Activated naive CD8-positive, alpha-beta T cell treated with anti-CD3 and anti-CD28 coated beads, Interleukin-2, amount 50 U/mL, for 24 hours (primary cell): ENCODE results near the gene SGCD.

Experiments
- ATAC-seq: fragments of 150-1000 bp; cut with Tn5 transposase; one replicate; pipeline ENCODE4 v1.10.0; 2021
- DNase-seq: peaks from one replicate; pipeline ENCODE4 v3.0.0; 2021
- H3K27ac Mint-ChIP-seq: one replicate; pipeline ENCODE4 v1.8.0; 2021; ENCODE audit warnings: mild to moderate bottlenecking, mixed read lengths
- H3K27me3 Mint-ChIP-seq: one replicate; pipeline ENCODE4 v1.8.0; 2021; ENCODE audit warnings: mixed read lengths
- H3K36me3 Mint-ChIP-seq: one replicate; pipeline ENCODE4 v1.8.0; 2021; ENCODE audit warnings: low read depth, mixed read lengths
- H3K4me1 Mint-ChIP-seq: one replicate; pipeline ENCODE4 v1.8.0; 2021; ENCODE audit warnings: mixed read lengths
- H3K4me3 Mint-ChIP-seq: one replicate; pipeline ENCODE4 v1.8.0; 2021; ENCODE audit warnings: mild to moderate bottlenecking, moderate library complexity, mixed read lengths
- H3K9me3 Mint-ChIP-seq: one replicate; pipeline ENCODE4 v1.8.0; 2021; ENCODE audit warnings: mixed read lengths

The SGCD gene

DNA sequence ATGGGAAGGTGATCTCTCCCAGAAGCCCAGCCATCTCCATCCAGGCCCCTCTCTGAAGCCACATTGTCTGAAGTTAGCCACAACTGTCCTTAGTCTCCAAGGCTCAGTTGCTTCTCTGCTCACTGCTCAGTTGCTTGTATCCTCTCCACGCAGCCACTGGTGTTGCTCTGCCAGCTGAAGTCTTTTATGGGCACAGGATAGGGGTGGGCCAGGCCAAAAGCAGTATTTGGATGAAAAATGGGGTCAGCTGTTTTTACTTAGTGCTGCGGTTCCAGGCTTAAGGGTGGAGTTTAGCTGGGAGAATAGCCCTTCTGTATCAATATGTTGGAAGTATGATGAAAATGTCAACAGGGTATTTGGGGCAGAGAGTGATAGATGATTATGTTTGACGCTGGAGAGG is 354.3 kb downstream of the SGCD start:
- Mint-ChIP-seq H3K27ac (no peak overlapping the region), H3K4me1 (peaks cover 4% of the 10 kb centered on the region), H3K27me3 (peaks cover 6% of the 10 kb centered on the region), H3K4me3 (no peak overlapping the region), H3K9me3 (no peaks in the 10 kb centered on the region), H3K36me3 (no peaks in the 10 kb centered on the region)
- ATAC-seq, result no peak
- no peak for DNase-seq

DNA sequence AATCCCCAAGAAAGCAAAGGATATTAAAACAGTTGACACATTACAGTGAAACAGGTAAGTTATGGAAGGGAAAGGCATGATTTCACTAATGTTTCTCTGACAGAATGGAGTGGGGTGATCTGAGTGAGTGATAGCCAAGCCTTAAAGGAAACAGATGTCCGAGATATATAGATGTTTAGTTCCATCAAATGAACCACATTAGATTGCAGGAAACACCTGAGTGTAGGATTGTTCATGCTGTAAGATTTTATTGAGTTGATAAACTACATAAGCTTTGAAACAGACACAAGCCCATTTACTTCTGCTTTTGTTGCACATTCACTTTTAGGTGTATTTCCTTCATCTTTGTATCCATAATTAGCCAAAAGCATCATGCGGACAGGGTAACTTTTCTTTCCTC is 356.0 kb downstream of the SGCD start:
- no peak for ATAC-seq
- no peak overlapping the region for H3K27ac Mint-ChIP-seq
- peaks cover 11% of the 10 kb centered on the region for H3K27me3 Mint-ChIP-seq

DNA sequence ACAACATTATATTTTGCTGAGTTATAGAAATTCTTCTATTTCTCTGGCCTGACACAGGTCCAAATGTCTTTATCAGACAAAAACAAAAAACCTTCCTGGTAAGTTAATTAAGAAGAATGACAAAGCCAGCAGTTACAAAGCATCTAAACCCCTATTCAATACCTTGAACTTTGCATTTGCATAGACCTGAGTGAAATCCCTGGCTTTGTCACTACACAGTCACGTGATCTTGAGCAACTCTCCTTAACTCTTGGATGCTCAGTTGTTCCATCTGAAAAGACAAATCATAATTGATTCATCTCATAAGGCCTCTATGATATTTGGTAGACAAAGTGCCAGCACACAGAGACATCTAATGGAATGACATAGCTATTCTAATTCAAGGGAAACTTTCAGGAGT is 356.5 kb downstream of the SGCD start:
- Mint-ChIP-seq H3K4me1 (peaks cover 4% of the 10 kb centered on the region), H3K27ac (no peak overlapping the region), H3K36me3 (no peaks in the 10 kb centered on the region), H3K9me3 (no peaks in the 10 kb centered on the region), H3K4me3 (no peak overlapping the region), H3K27me3 (peaks cover 11% of the 10 kb centered on the region)
- DNase-seq, result no peak
- no peak for ATAC-seq

More for the DNA sequence above, 356.0 kb downstream of the SGCD start:
- H3K36me3 Mint-ChIP-seq, result no peaks in the 10 kb centered on the region
- DNase-seq, result no peak
- H3K4me3 Mint-ChIP-seq, result no peak overlapping the region
- H3K9me3 Mint-ChIP-seq, result no peaks in the 10 kb centered on the region
- H3K4me1 Mint-ChIP-seq, result peaks cover 4% of the 10 kb centered on the region

DNA sequence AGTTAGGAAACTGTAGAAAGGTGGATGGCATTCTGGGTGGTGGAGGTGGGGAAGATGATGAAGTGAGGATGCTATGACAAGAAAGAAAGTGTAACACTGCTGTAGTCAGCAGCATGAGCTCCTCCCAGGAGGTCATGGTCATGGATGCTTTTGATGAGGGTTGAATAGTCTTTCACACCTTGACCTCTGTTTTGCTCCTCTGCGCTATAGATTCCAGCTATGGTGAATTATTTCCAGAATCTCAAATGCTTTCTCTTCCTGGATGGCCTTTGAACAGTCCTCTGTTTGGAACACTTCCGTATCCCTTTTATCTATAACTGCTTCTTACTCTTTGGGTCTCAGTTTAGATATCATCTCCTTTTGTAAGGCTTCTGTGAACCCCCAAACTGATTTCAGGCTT is 357.3 kb downstream of the SGCD start:
- Mint-ChIP-seq H3K36me3 (no peaks in the 10 kb centered on the region), H3K4me3 (no peak overlapping the region), H3K27me3 (peaks cover 13% of the 10 kb centered on the region), H3K27ac (no peak overlapping the region), H3K9me3 (no peaks in the 10 kb centered on the region), H3K4me1 (peaks cover 4% of the 10 kb centered on the region)
- DNase-seq (no peak), ATAC-seq (no peak)

DNA sequence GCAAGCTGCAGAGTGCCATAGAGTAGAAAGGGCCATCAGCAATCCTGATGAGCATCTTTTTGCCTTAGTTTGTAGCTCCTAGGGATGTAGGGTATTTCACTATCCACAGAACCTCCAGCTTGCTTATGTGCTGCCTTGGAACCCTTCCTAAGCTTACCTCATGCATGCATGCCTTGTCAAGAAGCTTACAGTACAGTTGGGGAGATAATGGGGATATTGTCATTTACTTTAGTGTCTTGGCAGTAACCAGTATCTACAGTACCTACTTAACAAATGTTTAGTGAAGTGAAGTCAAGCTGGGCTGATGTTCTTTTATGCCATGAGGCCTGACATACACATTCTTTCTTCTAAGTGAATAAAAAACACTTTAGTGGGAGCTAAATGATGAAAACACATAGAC is 358.5 kb downstream of the SGCD start:
- Mint-ChIP-seq H3K36me3 (no peaks in the 10 kb centered on the region), H3K4me3 (no peak overlapping the region), H3K27me3 (peaks cover 19% of the 10 kb centered on the region), H3K27ac (no peak overlapping the region), H3K9me3 (no peaks in the 10 kb centered on the region), H3K4me1 (peaks cover 4% of the 10 kb centered on the region)
- DNase-seq (no peak), ATAC-seq (no peak)

DNA sequence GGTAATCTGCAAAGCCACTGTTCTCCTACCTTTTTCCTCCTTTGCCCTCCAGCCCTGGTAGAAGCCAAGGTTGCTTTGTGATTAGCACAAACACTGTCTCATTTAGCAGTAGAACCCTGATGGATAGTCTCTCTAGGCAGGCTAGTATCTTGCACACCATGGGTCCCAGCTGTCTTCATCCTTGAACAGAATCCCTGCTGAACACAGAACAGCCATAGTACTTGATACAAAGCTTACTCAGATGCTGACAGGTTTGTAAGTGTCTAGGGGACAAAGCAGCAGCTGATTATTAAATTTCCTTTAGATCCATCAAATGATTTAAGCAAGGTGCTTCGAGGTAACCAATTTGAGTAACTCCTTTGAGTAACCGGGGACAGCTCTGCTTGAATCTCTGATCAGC is 359.4 kb downstream of the SGCD start:
- ATAC-seq (no peak), DNase-seq (no peak)
- H3K27ac Mint-ChIP-seq, result no peak overlapping the region
- H3K4me1 Mint-ChIP-seq, result peaks cover 4% of the 10 kb centered on the region
- no peaks in the 10 kb centered on the region for H3K9me3 Mint-ChIP-seq
- H3K36me3 Mint-ChIP-seq, result no peaks in the 10 kb centered on the region
- peaks cover 18% of the 10 kb centered on the region for H3K27me3 Mint-ChIP-seq
- H3K4me3 Mint-ChIP-seq, result no peak overlapping the region

DNA sequence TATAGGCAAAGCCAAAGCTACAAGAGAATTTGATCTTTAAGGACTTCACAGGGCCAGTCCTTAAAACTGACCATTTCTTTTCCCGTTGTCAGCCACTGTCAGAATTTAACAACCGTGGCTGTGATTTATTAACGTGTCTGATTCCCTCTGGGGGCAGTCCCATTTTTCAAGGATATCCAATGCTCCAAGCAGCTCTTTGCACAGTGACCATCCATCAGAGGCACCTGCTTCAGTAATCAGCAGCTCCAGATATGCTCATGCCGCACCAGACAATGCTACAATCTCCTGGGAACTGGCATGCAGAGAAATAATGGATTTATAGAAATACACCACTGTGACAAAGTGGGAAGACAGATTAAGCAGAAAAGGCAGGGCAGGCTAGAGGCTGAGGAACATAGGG is 359.8 kb downstream of the SGCD start:
- peaks cover 4% of the 10 kb centered on the region for H3K4me1 Mint-ChIP-seq
- ATAC-seq (no peak), DNase-seq (no peak)
- peaks cover 17% of the 10 kb centered on the region for H3K27me3 Mint-ChIP-seq
- H3K4me3 Mint-ChIP-seq, result no peak overlapping the region
- H3K36me3 Mint-ChIP-seq, result no peaks in the 10 kb centered on the region
- no peaks in the 10 kb centered on the region for H3K9me3 Mint-ChIP-seq
- no peak overlapping the region for H3K27ac Mint-ChIP-seq

DNA sequence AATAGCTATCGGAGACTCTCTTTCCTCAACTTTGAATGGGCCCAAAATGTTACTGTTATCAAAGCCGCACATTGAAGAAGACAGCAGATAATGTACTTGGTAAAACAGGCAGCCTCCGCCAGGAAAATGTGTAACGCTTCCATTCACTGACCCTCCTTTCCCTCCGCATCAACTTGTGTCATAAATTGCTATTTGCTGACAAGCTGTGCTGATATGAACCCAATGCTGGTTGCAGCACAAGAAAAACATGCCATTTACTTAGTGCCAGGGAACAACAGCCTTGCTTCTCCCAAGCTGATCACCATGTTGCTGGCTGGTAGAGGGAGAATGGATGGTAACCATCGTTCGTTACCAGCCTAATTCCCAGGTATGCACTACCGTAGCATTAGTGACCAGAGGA is 360.6 kb downstream of the SGCD start:
- ATAC-seq, result no peak

DNA sequence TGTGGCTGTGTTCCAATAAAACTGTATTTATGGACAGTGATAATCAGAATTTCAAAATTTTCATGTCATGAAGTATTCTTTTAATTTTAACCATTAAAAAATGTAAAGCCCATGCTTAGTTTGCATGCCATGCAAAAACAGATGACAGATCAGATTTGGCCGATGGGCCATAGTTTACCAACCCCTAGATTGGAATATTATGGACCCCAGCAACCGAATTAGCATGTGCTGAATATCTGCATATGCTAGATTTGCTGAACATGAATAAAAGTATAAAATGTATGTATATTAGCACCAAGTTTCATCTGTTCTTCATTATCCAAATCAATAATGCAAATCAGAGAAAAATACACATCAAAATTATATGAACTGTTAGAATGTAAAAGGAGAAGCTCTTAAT is 364.6 kb downstream of the SGCD start:
- H3K27ac Mint-ChIP-seq, result no peak overlapping the region
- H3K4me3 Mint-ChIP-seq, result no peak overlapping the region
- peaks cover 14% of the 10 kb centered on the region for H3K27me3 Mint-ChIP-seq
- no peak for ATAC-seq
- DNase-seq, result no peak
- H3K36me3 Mint-ChIP-seq, result no peaks in the 10 kb centered on the region
- H3K9me3 Mint-ChIP-seq, result no peaks in the 10 kb centered on the region
- H3K4me1 Mint-ChIP-seq, result no peaks in the 10 kb centered on the region

More for the DNA sequence above, 360.6 kb downstream of the SGCD start:
- Mint-ChIP-seq H3K36me3 (no peaks in the 10 kb centered on the region), H3K4me3 (no peak overlapping the region), H3K4me1 (peaks cover 4% of the 10 kb centered on the region), H3K27me3 (peaks cover 17% of the 10 kb centered on the region), H3K9me3 (no peaks in the 10 kb centered on the region), H3K27ac (no peak overlapping the region)
- no peak for DNase-seq

DNA sequence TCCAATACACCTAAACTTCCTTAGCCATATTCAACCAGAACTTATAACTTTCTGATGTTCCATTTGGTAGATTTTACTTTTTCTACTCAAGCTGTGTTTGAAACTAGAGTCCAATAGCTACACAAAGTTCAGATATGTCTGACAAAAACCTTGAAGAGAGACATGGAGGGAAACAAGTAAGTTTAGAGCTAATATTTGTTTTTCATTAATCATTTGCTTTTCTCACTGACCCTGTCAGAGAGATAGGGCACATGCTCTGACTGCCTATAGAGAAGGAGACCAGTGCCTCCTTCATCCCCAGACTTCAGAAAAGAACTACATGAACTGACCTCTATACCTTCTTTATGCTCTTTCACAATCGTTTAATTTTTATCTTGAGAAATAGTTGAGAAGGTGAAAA is 366.1 kb downstream of the SGCD start:
- ATAC-seq (no peak), DNase-seq (no peak)
- no peak overlapping the region for H3K4me3 Mint-ChIP-seq
- no peaks in the 10 kb centered on the region for H3K9me3 Mint-ChIP-seq
- no peaks in the 10 kb centered on the region for H3K4me1 Mint-ChIP-seq
- H3K27ac Mint-ChIP-seq, result no peak overlapping the region
- no peaks in the 10 kb centered on the region for H3K36me3 Mint-ChIP-seq
- peaks cover 10% of the 10 kb centered on the region for H3K27me3 Mint-ChIP-seq

DNA sequence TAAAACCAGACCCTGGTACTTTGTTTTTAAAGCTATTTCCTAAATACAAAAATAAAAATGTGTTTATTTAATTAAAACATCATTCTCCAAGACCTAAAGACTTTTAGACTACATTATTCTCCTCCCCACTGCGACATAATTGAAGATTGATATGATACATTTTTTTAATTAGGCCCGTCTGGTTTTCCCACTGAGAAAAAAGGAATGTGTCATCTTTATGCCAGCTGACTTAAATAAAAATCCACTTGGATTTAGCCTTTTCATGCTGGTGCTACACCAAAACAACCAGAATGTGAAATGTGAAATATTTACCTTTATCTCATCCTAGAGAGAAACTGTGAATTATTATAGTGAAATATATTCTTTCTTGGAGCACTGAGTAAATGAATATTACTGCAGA is 367.6 kb downstream of the SGCD start:
- Mint-ChIP-seq H3K36me3 (no peaks in the 10 kb centered on the region), H3K4me1 (no peaks in the 10 kb centered on the region), H3K9me3 (no peaks in the 10 kb centered on the region), H3K27me3 (peaks cover 4% of the 10 kb centered on the region), H3K4me3 (no peak overlapping the region), H3K27ac (no peak overlapping the region)
- DNase-seq (no peak), ATAC-seq (no peak)

DNA sequence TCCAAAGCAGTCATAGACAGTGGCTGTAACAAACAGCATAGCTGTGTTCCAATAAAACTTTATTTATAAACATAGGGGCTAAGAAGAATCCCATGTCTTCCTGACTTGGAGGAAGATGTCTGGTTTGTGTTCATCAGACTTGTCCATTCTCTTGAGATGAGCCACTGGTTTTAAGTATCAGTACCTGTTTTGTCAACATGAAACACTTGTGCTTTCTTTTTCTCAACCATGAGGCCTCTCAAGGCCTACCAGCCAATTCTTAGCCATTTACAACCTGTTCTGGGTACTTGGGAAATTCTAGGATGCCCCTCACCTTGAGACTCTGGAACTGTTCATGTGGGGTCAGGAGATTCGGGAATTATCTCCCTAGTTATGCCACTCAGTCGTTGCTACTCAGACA is 368.8 kb downstream of the SGCD start:
- Mint-ChIP-seq H3K4me3 (no peak overlapping the region), H3K27ac (no peak overlapping the region), H3K4me1 (no peaks in the 10 kb centered on the region), H3K9me3 (no peaks in the 10 kb centered on the region), H3K36me3 (no peaks in the 10 kb centered on the region), H3K27me3 (peaks cover 3% of the 10 kb centered on the region)
- ATAC-seq (no peak), DNase-seq (no peak)

DNA sequence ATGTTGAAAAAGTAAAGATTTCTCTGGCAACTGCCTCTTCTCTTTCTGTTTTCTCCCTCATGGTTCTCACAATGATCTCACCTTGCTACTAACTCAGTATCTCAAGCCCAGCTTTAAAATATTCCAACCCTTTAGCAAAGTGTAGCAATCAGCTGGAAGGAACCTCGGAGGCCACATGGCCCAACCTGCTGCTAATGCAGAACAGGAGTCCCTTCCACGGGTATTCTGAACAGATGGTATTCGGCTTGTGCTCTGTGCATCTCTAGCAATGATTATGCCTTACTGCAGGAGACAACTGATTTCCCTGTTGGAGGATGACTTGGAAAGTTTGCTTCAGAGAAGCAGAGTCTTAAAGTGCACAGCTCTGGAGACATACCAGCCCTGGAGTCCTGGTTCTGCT is 371.4 kb downstream of the SGCD start:
- Mint-ChIP-seq H3K9me3 (no peaks in the 10 kb centered on the region), H3K27ac (no peak overlapping the region), H3K4me3 (no peak overlapping the region), H3K36me3 (no peaks in the 10 kb centered on the region), H3K27me3 (peaks cover 3% of the 10 kb centered on the region), H3K4me1 (no peaks in the 10 kb centered on the region)
- DNase-seq (no peak), ATAC-seq (no peak)

DNA sequence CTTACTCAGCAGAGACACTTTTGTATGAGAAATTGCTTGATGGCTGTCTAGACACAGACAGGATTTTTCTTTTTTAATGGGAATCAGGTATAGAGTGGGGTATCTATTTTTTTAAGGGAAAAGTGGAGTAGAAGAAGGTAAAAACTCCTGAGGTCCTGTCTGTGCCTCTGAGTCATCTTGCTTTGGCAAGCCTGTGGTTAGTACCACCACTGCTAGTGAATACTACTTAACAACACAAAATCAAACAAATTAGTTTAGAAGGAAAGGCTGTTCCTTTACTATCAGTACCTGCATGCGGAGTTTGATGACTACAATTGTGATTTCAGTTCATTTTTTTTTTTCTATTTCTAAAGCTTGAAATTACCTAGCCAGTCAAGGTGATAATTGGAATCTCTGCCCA is 372.2 kb downstream of the SGCD start:
- Mint-ChIP-seq H3K27me3 (peaks cover 3% of the 10 kb centered on the region), H3K27ac (no peak overlapping the region), H3K4me1 (no peaks in the 10 kb centered on the region), H3K4me3 (no peak overlapping the region), H3K36me3 (no peaks in the 10 kb centered on the region), H3K9me3 (no peaks in the 10 kb centered on the region)
- DNase-seq, result no peak
- no peak for ATAC-seq

DNA sequence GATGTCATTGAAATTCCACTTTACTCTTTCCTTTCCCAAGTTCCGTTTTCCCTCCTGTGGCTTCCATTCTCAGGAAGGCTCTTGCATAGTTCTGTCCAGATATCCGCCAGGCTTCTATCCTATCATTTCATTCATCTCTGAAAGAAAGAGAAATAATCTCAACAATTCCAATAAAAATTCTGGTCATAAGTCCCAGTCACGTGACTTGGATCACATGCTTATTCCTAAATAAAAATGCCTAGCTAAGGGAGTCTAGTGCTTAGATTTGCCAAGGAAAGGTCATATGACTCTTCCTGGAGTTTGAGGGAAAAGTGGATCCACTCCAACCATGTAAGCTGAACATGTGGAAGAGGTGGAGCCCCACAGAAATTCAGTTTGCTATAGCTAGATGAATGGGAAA is 377.2 kb downstream of the SGCD start:
- ATAC-seq, result no peak
- Mint-ChIP-seq H3K4me1 (no peaks in the 10 kb centered on the region), H3K27me3 (peaks cover 7% of the 10 kb centered on the region), H3K9me3 (no peaks in the 10 kb centered on the region), H3K36me3 (no peaks in the 10 kb centered on the region), H3K4me3 (no peak overlapping the region), H3K27ac (no peak overlapping the region)
- no peak for DNase-seq

DNA sequence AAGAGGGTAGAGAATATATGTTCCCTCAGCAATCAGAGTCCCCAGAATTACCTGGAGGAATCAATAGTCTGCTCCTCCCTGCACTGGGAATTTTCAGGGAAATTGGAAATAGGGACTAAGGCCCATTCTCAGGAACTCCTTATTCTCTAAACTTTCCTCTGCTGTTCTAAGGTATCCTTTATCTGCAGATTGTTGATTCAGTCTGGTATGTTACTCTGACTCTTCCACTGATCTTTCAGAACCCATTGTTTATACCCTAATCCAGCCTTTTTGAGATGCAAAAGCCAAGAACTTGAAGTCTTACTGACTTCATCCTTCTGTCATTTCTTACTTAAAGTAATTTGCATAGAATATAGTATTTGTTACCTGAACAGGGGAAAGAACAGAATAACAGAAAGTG is 379.7 kb downstream of the SGCD start:
- Mint-ChIP-seq H3K4me1 (no peaks in the 10 kb centered on the region), H3K27me3 (peaks cover 6% of the 10 kb centered on the region), H3K36me3 (no peaks in the 10 kb centered on the region), H3K27ac (no peak overlapping the region), H3K4me3 (no peak overlapping the region), H3K9me3 (no peaks in the 10 kb centered on the region)
- ATAC-seq (no peak), DNase-seq (no peak)
